Left lung (tissue), 10 donors: ENCODE measurements around the gene TMEM134. TPM values are rescaled to one million over a fixed set of nuclear protein-coding genes. Genes with fewer than 3 reads are reported as not detected.

Experiments used
- ATAC-seq: fragments of 200-7000 bp; cut with Tn5 transposase; one replicate; pipeline ENCODE4 v1.9.1; 2020; ENCODE audit warnings: moderate library complexity
- DNase-seq, 4 donors: peaks; one replicate each; pipeline ENCODE4 v3.0.0-alpha.2; 2013 to 2020
- H3K27ac ChIP-seq, 2 donors: fragments of 200-600 bp; sonication (generic) in 1 of 2; one replicate each; pipeline versions ENCODE4 v1.5.0 to v1.8.0; 2020 to 2021
- H3K27me3 ChIP-seq, 2 donors: fragments of 200-600 bp; sonication (generic) in 1 of 2; one replicate each; pipeline versions ENCODE4 v1.5.0 to v1.8.0; 2020 to 2021
- H3K36me3 ChIP-seq, 2 donors: fragments of 200-600 bp; sonication (generic) in 1 of 2; one replicate each; pipeline versions ENCODE4 v1.5.0 to v1.8.0; 2020 to 2021
- H3K4me1 ChIP-seq, 2 donors: fragments of 200-600 bp; one replicate each; pipeline ENCODE4 v1.8.0; 2021
- H3K4me3 ChIP-seq, 2 donors: fragments of 200-600 bp; sonication (generic) in 1 of 2; one replicate each; pipeline versions ENCODE4 v1.5.0 to v1.8.0; 2020 to 2021; ENCODE audit warnings: mild to moderate bottlenecking in 1 of 2
- H3K9me3 ChIP-seq, 2 donors: fragments of 200-600 bp; sonication (generic) in 1 of 2; one replicate each; pipeline versions ENCODE4 v1.5.0 to v1.8.0; 2020 to 2021
- intact Hi-C, 2 donors: fragments of 100-400 bp; cut with DNase I; formaldehyde crosslinking; loops; one replicate each; pipeline versions ENCODE4 v1.11.2 to v1.14.2; 2022
- polyA plus RNA-seq, 6 donors: library from polyadenylated mRNA; unstranded; fragments of 120-200 nt; gene quantifications; one replicate each; pipeline ENCODE4 v1.2.1, GENCODE V29; 2013; ENCODE audit not compliant: insufficient read length in 6 of 6
- total RNA-seq, 2 donors: library from RNA; stranded (reverse); fragmentation: NEBNext Ultra II Directional; extraction: Animal tissue kit (Norgen Biotek cat#: 25700); gene quantifications; one replicate each; pipeline ENCODE4 v1.2.1, GENCODE V29; 2021
- TF ChIP-seq, protein P1 (sequence below), 2 donors: fragments of 200-600 bp; sonication (generic) in 1 of 2; IDR thresholded peaks; one replicate each; pipeline versions ENCODE4 v1.5.0 to v1.8.0; 2021; ENCODE audit warnings: antibody characterized with exemption in 2 of 2
- donor health status: DM: no; HTN: yes; CAD: no.
- donor health status: DM: no; HTN: no; CAD: no.

TMEM134 gene
- total and polyA plus RNA-seq, 8 donors: 33.4 to 51.8 (median 44.7) TPM

DNA sequence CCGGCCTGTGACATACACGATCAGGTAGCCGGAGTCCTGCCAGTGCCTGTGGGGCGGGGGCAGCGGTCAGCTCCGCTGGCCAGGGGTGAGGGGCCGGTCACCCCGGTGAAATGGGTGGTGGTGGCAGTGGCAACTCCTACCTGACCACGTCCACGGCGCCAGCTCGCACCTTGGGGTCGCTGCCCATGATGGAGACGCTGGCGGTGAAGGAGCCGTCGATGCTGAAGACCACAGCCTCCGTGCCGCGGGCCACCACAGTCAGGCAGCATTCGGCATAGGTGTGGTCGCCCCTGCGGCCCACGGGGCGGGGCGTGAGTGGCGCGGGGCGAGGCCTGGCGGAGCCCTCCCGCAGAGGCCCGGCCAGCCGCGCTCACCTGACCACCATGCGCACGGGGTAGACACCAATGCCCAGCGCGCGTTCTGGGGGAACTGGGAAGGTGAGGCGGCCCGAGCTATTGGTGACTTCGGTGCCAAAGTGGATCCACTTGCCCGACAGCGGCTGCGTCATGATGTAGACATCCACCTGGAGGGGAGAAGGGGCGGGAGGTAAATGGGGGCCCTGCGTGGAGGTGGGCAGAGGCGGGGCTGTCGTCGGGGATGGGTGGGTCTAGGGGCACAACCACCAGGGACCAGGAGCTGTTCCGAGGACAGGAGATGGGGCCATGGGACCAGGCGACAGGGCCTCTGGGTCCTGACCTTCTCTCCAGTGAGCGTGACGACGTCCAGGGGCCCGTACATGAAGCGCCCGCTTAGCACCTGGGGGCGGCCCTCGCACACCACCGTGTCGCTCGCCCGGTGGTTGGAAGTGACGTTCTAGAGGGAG lies 24.7 kb upstream of the TMEM134 start:
- Histone ChIP-seq H3K27me3 (no peaks in the 10 kb centered on the region), H3K36me3 (peaks cover 0 to 99% of the 10 kb centered on the region in 2 donors), H3K27ac (no peak overlapping the region), H3K4me1 (no peaks in the 10 kb centered on the region), H3K4me3 (no peak overlapping the region), H3K9me3 (no peaks in the 10 kb centered on the region)
- no peak for ATAC-seq
- peak in 1 of 4 donors; percentile 74 for DNase-seq
- TF ChIP-seq, protein P1, sequence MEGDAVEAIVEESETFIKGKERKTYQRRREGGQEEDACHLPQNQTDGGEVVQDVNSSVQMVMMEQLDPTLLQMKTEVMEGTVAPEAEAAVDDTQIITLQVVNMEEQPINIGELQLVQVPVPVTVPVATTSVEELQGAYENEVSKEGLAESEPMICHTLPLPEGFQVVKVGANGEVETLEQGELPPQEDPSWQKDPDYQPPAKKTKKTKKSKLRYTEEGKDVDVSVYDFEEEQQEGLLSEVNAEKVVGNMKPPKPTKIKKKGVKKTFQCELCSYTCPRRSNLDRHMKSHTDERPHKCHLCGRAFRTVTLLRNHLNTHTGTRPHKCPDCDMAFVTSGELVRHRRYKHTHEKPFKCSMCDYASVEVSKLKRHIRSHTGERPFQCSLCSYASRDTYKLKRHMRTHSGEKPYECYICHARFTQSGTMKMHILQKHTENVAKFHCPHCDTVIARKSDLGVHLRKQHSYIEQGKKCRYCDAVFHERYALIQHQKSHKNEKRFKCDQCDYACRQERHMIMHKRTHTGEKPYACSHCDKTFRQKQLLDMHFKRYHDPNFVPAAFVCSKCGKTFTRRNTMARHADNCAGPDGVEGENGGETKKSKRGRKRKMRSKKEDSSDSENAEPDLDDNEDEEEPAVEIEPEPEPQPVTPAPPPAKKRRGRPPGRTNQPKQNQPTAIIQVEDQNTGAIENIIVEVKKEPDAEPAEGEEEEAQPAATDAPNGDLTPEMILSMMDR (IDR thresholded peaks at IDR 0.05): no peak
- intact Hi-C loops: no loop called here

DNA sequence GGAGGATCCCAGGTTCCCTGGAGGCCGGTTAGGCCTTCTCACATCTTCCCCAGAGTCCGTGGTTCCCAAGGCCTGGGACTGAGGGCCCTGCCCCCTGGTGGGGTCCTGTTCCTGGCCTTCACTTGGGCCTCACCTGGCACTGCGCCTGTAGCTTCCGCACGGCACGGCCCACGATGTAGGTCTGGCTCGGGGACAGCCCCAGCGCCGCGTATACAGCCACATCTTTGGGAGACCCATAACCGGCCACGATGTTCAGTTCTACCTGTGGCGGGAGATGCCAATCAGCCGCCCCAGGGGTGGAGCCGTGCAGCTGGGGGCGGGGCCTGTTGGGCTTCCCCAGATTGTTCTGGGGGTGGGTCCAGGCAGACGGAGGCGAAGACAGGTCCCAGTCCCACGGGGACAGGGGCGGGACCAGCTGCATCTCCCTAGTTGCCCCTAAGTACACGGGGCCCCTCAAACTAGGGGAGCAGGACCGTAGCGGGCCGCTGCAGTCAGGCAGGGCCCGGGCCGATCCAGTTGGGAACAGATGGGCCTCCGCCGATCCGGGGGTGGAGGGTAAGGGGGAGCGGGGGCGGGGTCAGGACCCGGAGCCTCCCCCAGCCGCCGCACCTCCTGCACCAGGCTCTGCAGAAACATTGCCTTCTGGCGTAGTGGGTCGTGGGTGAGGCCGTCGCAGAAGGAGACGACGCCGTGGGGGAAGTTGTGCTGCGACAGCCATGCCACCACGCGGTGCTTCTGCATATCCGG lies 23.9 kb upstream of the TMEM134 start:
- no peaks in the 10 kb centered on the region for H3K4me1 ChIP-seq
- H3K27ac ChIP-seq: no peak overlapping the region
- intact Hi-C loops: no loop called here
- no peaks in the 10 kb centered on the region for H3K9me3 ChIP-seq
- ATAC-seq: no peak
- no peak overlapping the region for H3K4me3 ChIP-seq
- no peaks in the 10 kb centered on the region for H3K27me3 ChIP-seq
- TF ChIP-seq, protein P1 (IDR thresholded peaks at IDR 0.05): no peak
- DNase-seq: peak in 1 of 4 donors; percentile 65
- peaks cover 0 to 97% of the 10 kb centered on the region in 2 donors for H3K36me3 ChIP-seq

DNA sequence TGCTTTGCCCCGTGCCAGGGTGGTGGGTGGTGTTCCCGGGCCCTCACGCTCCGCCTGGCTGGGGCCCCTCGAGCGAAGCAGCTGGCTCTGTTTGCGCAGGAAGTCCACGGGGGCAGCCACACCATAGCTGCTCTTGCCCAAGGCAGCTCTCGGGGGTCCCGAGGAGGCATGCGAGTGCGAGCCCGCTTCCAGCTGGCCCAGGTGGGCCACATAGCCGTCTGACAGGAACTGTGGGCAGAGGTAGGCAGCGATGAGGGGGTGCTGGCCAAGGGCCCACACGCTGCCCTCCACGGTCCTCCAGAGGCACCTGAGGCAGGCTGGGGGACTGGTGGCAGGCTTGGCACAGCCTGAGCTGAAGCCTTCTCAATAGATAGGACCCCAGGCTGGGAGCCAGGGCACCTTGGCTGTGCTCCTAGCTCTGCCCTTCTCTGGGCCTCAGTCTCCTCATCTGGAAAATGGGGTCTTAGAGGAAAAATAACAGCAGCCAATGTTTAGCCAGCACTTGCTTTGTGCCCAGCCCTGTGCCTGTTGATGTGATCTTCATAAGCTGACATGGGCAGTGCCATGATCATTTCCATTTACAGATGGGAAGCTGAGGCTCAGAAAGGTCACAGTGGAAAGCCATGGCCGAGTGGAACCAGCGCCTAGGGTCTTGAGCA lies 23.1 kb upstream of the TMEM134 start:
- Histone ChIP-seq H3K9me3 (no peaks in the 10 kb centered on the region), H3K36me3 (peaks cover 0 to 97% of the 10 kb centered on the region in 2 donors), H3K27me3 (no peaks in the 10 kb centered on the region), H3K27ac (no peak overlapping the region), H3K4me1 (no peaks in the 10 kb centered on the region), H3K4me3 (no peak overlapping the region)
- TF ChIP-seq, protein P1 (IDR thresholded peaks at IDR 0.05): no peak
- intact Hi-C loops: no loop called here
- DNase-seq: peak in 1 of 4 donors; percentile 57
- no peak for ATAC-seq

GRCh38 chr11:67491276-67492068 lies 22.4 kb upstream of the TMEM134 start:
- Histone ChIP-seq H3K27ac (no peak overlapping the region), H3K27me3 (no peaks in the 10 kb centered on the region), H3K4me3 (no peak overlapping the region), H3K4me1 (peaks cover 0 to 5% of the 10 kb centered on the region in 2 donors), H3K36me3 (peaks cover 0 to 96% of the 10 kb centered on the region in 2 donors), H3K9me3 (no peaks in the 10 kb centered on the region)
- ATAC-seq (no peak), DNase-seq (peak in 1 of 4 donors; percentile 64)
- TF ChIP-seq, protein P1 (IDR thresholded peaks at IDR 0.05): no peak
- intact Hi-C loops: no loop called here
